HG03469 (cell line): Measurements from ENCODE around the gene ZNF576.
"Not testable (repeated sequence)": the region's sequence is repeated elsewhere in the genome, so short reads cannot be mapped to it uniquely, and the experiment has no call there.

Experiments
- ATAC-seq: cut with Tn5 transposase; IDR thresholded peaks from one replicate; pipeline ENCODE4 v1.9.1; 2021; ENCODE audit warnings: mild to moderate bottlenecking, moderate library complexity, moderate number of reproducible peaks; ENCODE audit not compliant: unreplicated experiment

ZNF576 gene

GRCh38 chr19:43598445-43599240, 2.2 kb downstream of the ZNF576 start:
- ATAC-seq: no peak

GRCh38 chr19:43599635-43600295, 3.4 kb downstream of the ZNF576 start:
- ATAC-seq: no peak

- ATAC-seq: not testable (repeated sequence)
Measured at GRCh38 chr19:43600326-43600725, 3.9 kb downstream of the ZNF576 start.

GRCh38 chr19:43605875-43606568, 9.6 kb downstream of the ZNF576 start:
- ATAC-seq: no peak

GRCh38 chr19:43606569-43607229, 10.3 kb downstream of the ZNF576 start:
- no peak for ATAC-seq

GRCh38 chr19:43607238-43608205, 11.1 kb downstream of the ZNF576 start:
- no peak for ATAC-seq

GRCh38 chr19:43609872-43610271, 13.5 kb downstream of the ZNF576 start:
- ATAC-seq: no peak

GRCh38 chr19:43610493-43610892, 14.1 kb downstream of the ZNF576 start:
- no peak for ATAC-seq

GRCh38 chr19:43611788-43612187, 15.4 kb downstream of the ZNF576 start, which contains the start of gene SRRM5:
Gene SRRM5 (plus strand): TSS chr19:43612088. CDS start chr19:43612122, 34 bp downstream.
- ATAC-seq: no peak

GRCh38 chr19:43612374-43612773, 16.0 kb downstream of the ZNF576 start:
- ATAC-seq: no peak

GRCh38 chr19:43616306-43616705, 19.9 kb downstream of the ZNF576 start:
- no peak for ATAC-seq

GRCh38 chr19:43616954-43617353, 20.6 kb downstream of the ZNF576 start:
- no peak for ATAC-seq

- no peak for ATAC-seq
Measured at GRCh38 chr19:43618921-43619261, 22.5 kb downstream of the ZNF576 start.

GRCh38 chr19:43619262-43620060, 23.1 kb downstream of the ZNF576 start, which contains the start of gene ZNF428:
Gene ZNF428 (minus strand): TSS chr19:43619629. CDS start chr19:43614304, 5,325 bp downstream.
- peak; percentile 68 for ATAC-seq

GRCh38 chr19:43620061-43621001, 23.9 kb downstream of the ZNF576 start:
- no peak for ATAC-seq

GRCh38 chr19:43622070-43622469, 25.7 kb downstream of the ZNF576 start:
- no peak for ATAC-seq

- ATAC-seq: no peak
Measured at GRCh38 chr19:43622956-43623355, 26.6 kb downstream of the ZNF576 start.
